Esophagus squamous epithelium (tissue), 5 donors: Measurements from ENCODE around the gene RHEX. TPM values are rescaled to one million over a fixed set of nuclear protein-coding genes. Genes with fewer than 3 reads are reported as not detected.

Source experiments
- DNase-seq: peaks from one replicate; lab custom pipeline; 2025; lab: John Stamatoyannopoulos, UW
- H3K27ac ChIP-seq, 4 donors: fragments of 200-600 bp; sonication (generic); one replicate each; pipeline ENCODE4 v1.5.1; 2016 to 2019; ENCODE audit warnings: mild to moderate bottlenecking in 1 of 4
- H3K27me3 ChIP-seq, 4 donors: fragments of 200-600 bp; sonication (generic); 1 replicate in 3 of 4; 2 replicates in 1 of 4; pipeline versions ENCODE4 v1.5.1 to v1.6.0; 2017 to 2021; ENCODE audit warnings: antibody characterized with exemption in 1 of 4
- H3K36me3 ChIP-seq, 3 donors: fragments of 200-600 bp; sonication (generic); one replicate each; pipeline ENCODE4 v1.5.1; 2016 to 2019
- H3K4me1 ChIP-seq, 3 donors: fragments of 200-600 bp; sonication (generic); one replicate each; pipeline ENCODE4 v1.5.1; 2017 to 2019
- H3K4me3 ChIP-seq, 4 donors: fragments of 200-600 bp; sonication (generic); 1 replicate in 3 of 4; 2 replicates in 1 of 4; pipeline ENCODE4 v1.5.1; 2016 to 2019; ENCODE audit warnings: mild to moderate bottlenecking in 2 of 4, moderate library complexity in 1 of 4
- H3K9me3 ChIP-seq, 3 donors: fragments of 200-600 bp; sonication (generic); one replicate each; pipeline ENCODE4 v1.5.1; 2016 to 2019
- CTCF ChIP-seq, 6 experiments: fragments of 450-650 bp in 4 of 6; fragments of 200-600 bp in 2 of 6; sonication (generic) in 2 of 6; IDR thresholded peaks; one replicate each; pipeline ENCODE4 v1.5.1; 2016 to 2019; ENCODE audit warnings: antibody characterized with exemption in 6 of 6, mild to moderate bottlenecking in 4 of 6, moderate library complexity in 4 of 6
- POLR2A ChIP-seq, 4 donors: fragments of 450-650 bp; IDR thresholded peaks; one replicate each; pipeline ENCODE4 v1.6.1; 2017; ENCODE audit warnings: antibody characterized with exemption in 4 of 4, mild to moderate bottlenecking in 4 of 4, moderate library complexity in 3 of 4
- WGBS, 2 donors: methylation state at CpG; one replicate each; pipeline ENCODE4 v1.1.5; 2018; 5-methylcytosine and 5-hydroxymethylcytosine counted together
- intact Hi-C: fragments of 100-400 bp; cut with DNase I; formaldehyde crosslinking; loops from one replicate; pipeline ENCODE4 v1.15.0; 2022
- total RNA-seq, 4 donors: library from RNA; depleted of rRNA; stranded (reverse); fragments of >200 nt; gene quantifications; one replicate each; pipeline ENCODE4 v1.1.0, GENCODE V29; 2016
- donor health status: DM: yes; HTN: yes; CAD: no.

The RHEX gene
- total RNA-seq, 4 donors from 2014 or later: 0.72 to 21.9 (median 4.5) TPM; not detected in 1

- DNase-seq: no peak
- no peaks in the 10 kb centered on the region for H3K36me3 ChIP-seq
- H3K27ac ChIP-seq: no peak overlapping the region
- WGBS, 2 donors: 94 to 95% methylated on average over 15 to 20 of the region's 25 CpGs
- peaks cover 0 to 9% (median 6%) of the 10 kb centered on the region in 3 donors for H3K9me3 ChIP-seq
- intact Hi-C loops: no loop called here
- no peak overlapping the region for H3K4me3 ChIP-seq
- peaks cover 0 to 52% (median 0%) of the 10 kb centered on the region in 4 donors for H3K27me3 ChIP-seq
- TF ChIP-seq CTCF (IDR thresholded peaks at IDR 0.05): no peak
- no peak for TF ChIP-seq POLR2A (IDR thresholded peaks at IDR 0.05)
- peaks cover 15 to 61% (median 24%) of the 10 kb centered on the region in 3 donors for H3K4me1 ChIP-seq
Observed at GRCh38 chr1:206116191-206116872, 63.4 kb downstream of the RHEX start.

- Histone ChIP-seq H3K4me1 (peaks cover 15 to 56% (median 24%) of the 10 kb centered on the region in 3 donors), H3K27me3 (peaks cover 0 to 52% (median 0%) of the 10 kb centered on the region in 4 donors), H3K36me3 (no peaks in the 10 kb centered on the region), H3K27ac (no peak overlapping the region), H3K9me3 (peaks cover 0 to 14% (median 9%) of the 10 kb centered on the region in 3 donors), H3K4me3 (peak overlapping the region in 3 of 4 donors; percentile 35 to 62 (median 47))
- no peak for TF ChIP-seq CTCF (IDR thresholded peaks at IDR 0.05)
- TF ChIP-seq POLR2A (IDR thresholded peaks at IDR 0.05): no peak
- intact Hi-C loops: no loop called here
- no peak for DNase-seq
- 35 to 51% methylated on average over 5 of the region's 5 CpGs for WGBS, 2 donors
Observed at GRCh38 chr1:206116873-206117150, 63.8 kb downstream of the RHEX start.

- no peak for DNase-seq
- Histone ChIP-seq H3K4me1 (peaks cover 15 to 51% (median 24%) of the 10 kb centered on the region in 3 donors), H3K36me3 (no peaks in the 10 kb centered on the region), H3K9me3 (peaks cover 0 to 14% (median 9%) of the 10 kb centered on the region in 3 donors), H3K27me3 (peaks cover 0 to 55% (median 0%) of the 10 kb centered on the region in 4 donors), H3K27ac (no peak within 1 kb of the TSS), H3K4me3 (peak within 1 kb of the TSS; percentile 22 to 62 (median 41))
- intact Hi-C loops: no loop called here
- TF ChIP-seq CTCF (IDR thresholded peaks at IDR 0.05) (no peak), POLR2A (IDR thresholded peaks at IDR 0.05) (no peak)
- 2% methylated on average over 27 to 29 of the region's 55 CpGs for WGBS, 2 donors
Observed at GRCh38 chr1:206117151-206117948, 64.4 kb downstream of the RHEX start, which contains the start of gene AVPR1B. AVPR1B (minus strand) TSS chr1:206117388; CDS start chr1:206116890, 498 bp downstream.

DNA sequence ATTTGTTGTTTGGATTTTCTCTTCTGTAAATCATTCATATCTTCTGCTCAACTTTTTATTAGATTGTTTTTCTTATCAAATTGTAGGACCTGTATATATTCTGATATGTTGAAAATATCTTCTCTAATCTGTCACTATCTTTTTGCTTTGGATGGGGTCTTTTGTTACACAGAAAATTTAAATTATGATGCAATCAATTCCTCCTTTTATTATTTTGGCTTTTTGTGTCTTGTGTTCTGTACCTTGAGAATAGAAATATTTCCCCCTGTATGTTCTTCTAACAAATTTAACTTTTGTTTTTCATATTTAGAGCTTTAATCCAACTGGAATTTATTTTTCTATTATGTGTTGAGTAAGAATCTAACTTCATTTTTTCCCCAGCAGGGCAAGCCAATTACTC, 67.4 kb downstream of the RHEX start:
- no peak for DNase-seq
- no peaks in the 10 kb centered on the region for H3K36me3 ChIP-seq
- intact Hi-C loops: no loop called here
- H3K4me1 ChIP-seq: peaks cover 10 to 20% (median 11%) of the 10 kb centered on the region in 3 donors
- no peak overlapping the region for H3K27ac ChIP-seq
- peaks cover 0 to 14% (median 9%) of the 10 kb centered on the region in 3 donors for H3K9me3 ChIP-seq
- TF ChIP-seq CTCF (IDR thresholded peaks at IDR 0.05): no peak
- TF ChIP-seq POLR2A (IDR thresholded peaks at IDR 0.05): no peak
- H3K4me3 ChIP-seq: no peak overlapping the region
- H3K27me3 ChIP-seq: peaks cover 0 to 63% (median 0%) of the 10 kb centered on the region in 4 donors

- 56 to 85% methylated on average over 1 of the region's 1 CpG for WGBS, 2 donors
- peaks cover 0 to 59% (median 0%) of the 10 kb centered on the region in 4 donors for H3K27me3 ChIP-seq
Observed at GRCh38 chr1:206121269-206121668, 68.3 kb downstream of the RHEX start.

More at GRCh38 chr1:206121269-206121668, 68.3 kb downstream of the RHEX start:
- no peak for DNase-seq
- intact Hi-C loops: no loop called here
- Histone ChIP-seq H3K36me3 (no peaks in the 10 kb centered on the region), H3K9me3 (peaks cover 0 to 14% (median 9%) of the 10 kb centered on the region in 3 donors), H3K4me1 (peaks cover 10 to 15% (median 11%) of the 10 kb centered on the region in 3 donors), H3K27ac (no peak overlapping the region), H3K4me3 (no peak overlapping the region)
- TF ChIP-seq POLR2A (IDR thresholded peaks at IDR 0.05): no peak
- TF ChIP-seq CTCF (IDR thresholded peaks at IDR 0.05): no peak
